WTC11 (cell line): Measurements from ENCODE around the gene GXYLT2. TPM values are rescaled to one million over a fixed set of nuclear protein-coding genes. Genes with fewer than 3 reads are reported as not detected.
"Not testable (repeated sequence)": the region's sequence is repeated elsewhere in the genome, so short reads cannot be mapped to it uniquely, and the experiment has no call there.

Experiments used
- ATAC-seq: fragments of 200-7000 bp; cut with Tn5 transposase; 2 replicates; pipeline ENCODE4 v1.10.0; 2021; ENCODE audit warnings: mild to moderate bottlenecking, moderate library complexity
- CTCF ChIA-PET: fragments of 300-600 bp; sonication (Branson Sonifier 250); formaldehyde crosslinking; loops from one replicate; lab custom pipeline; 2021; ENCODE audit warnings: antibody characterized with exemption; lab: Charles Lee
- POLR2A ChIA-PET: fragments of 350-600 bp; sonication (Branson Sonifier 250); formaldehyde crosslinking; loops from one replicate; lab custom pipeline; 2021; ENCODE audit warnings: antibody characterized with exemption; lab: Charles Lee
- DNase-seq: peaks from one replicate; pipeline ENCODE4 v3.0.0; 2021; ENCODE audit warnings: low spot score
- H3K27ac Mint-ChIP-seq: 2 replicates; pipeline ENCODE4 v1.8.0; 2021; ENCODE audit warnings: mixed read lengths
- H3K27me3 Mint-ChIP-seq: 2 replicates; pipeline ENCODE4 v1.8.0; 2021; ENCODE audit warnings: low read depth, mild to moderate bottlenecking, moderate library complexity, mixed read lengths
- H3K36me3 Mint-ChIP-seq: 2 replicates; pipeline ENCODE4 v1.8.0; 2021; ENCODE audit warnings: mixed read lengths
- H3K4me1 Mint-ChIP-seq: 2 replicates; pipeline ENCODE4 v1.8.0; 2022; ENCODE audit warnings: mixed read lengths
- H3K4me3 Mint-ChIP-seq: 2 replicates; pipeline ENCODE4 v1.8.0; 2021; ENCODE audit warnings: mild to moderate bottlenecking, moderate library complexity, mixed read lengths
- H3K9me3 Mint-ChIP-seq: 2 replicates; pipeline ENCODE4 v1.8.0; 2021; ENCODE audit warnings: mixed read lengths
- CBFB ChIP-seq: sonication (generic); formaldehyde crosslinking; IDR thresholded peaks from 2 replicates; pipeline ENCODE4 v1.8.1; 2022; ENCODE audit warnings: mild to moderate bottlenecking, low read depth, missing genetic modification reagents
- CREB1 ChIP-seq: sonication (generic); formaldehyde crosslinking; IDR thresholded peaks from 2 replicates; pipeline ENCODE4 v1.8.0; 2023; ENCODE audit warnings: mild to moderate bottlenecking, missing genetic modification reagents
- FOXK1 ChIP-seq: sonication (generic); formaldehyde crosslinking; IDR thresholded peaks from 2 replicates; pipeline ENCODE4 v1.8.0; 2022; ENCODE audit warnings: mild to moderate bottlenecking, moderate library complexity, missing genetic modification reagents
- FOXP4 ChIP-seq: sonication (generic); formaldehyde crosslinking; IDR thresholded peaks from 2 replicates; pipeline ENCODE4 v1.8.0; 2022; ENCODE audit warnings: mild to moderate bottlenecking, missing genetic modification reagents
- GTF2I ChIP-seq: fragments of 250-450 bp; sonication (Bioruptor Pico); conservative IDR thresholded peaks from 2 replicates; pipeline ENCODE4 v1.4.0; 2021; ENCODE audit warnings: mild to moderate bottlenecking
- HMGXB4 ChIP-seq: sonication (generic); formaldehyde crosslinking; IDR thresholded peaks from 2 replicates; pipeline ENCODE4 v1.8.1; 2023; ENCODE audit warnings: mild to moderate bottlenecking, moderate library complexity, missing genetic modification reagents
- IRF2 ChIP-seq: sonication (generic); formaldehyde crosslinking; IDR thresholded peaks from 2 replicates; pipeline ENCODE4 v1.8.0; 2022; ENCODE audit warnings: low read depth, missing genetic modification reagents, borderline replicate concordance
- MLX ChIP-seq: sonication (generic); formaldehyde crosslinking; IDR thresholded peaks from 2 replicates; pipeline ENCODE4 v1.8.1; 2023; ENCODE audit warnings: mild to moderate bottlenecking, missing genetic modification reagents, moderate library complexity
- MXD4 ChIP-seq: fragments of 250-450 bp; sonication (Bioruptor Pico); IDR thresholded peaks from 2 replicates; pipeline ENCODE4 v1.8.0; 2021; ENCODE audit warnings: mild to moderate bottlenecking, moderate library complexity, borderline replicate concordance
- OVOL2 ChIP-seq: fragments of 250-450 bp; sonication (Bioruptor Pico); IDR thresholded peaks from 2 replicates; pipeline ENCODE4 v1.9.0; 2021; ENCODE audit warnings: mild to moderate bottlenecking, borderline replicate concordance
- PREB ChIP-seq: sonication (generic); formaldehyde crosslinking; IDR thresholded peaks from 2 replicates; pipeline ENCODE4 v1.8.1; 2022; ENCODE audit warnings: mild to moderate bottlenecking, missing genetic modification reagents, moderate library complexity, borderline replicate concordance
- RORB ChIP-seq: fragments of 250-450 bp; sonication (Bioruptor Pico); IDR thresholded peaks from 2 replicates; pipeline ENCODE4 v1.9.0; 2021; ENCODE audit warnings: mild to moderate bottlenecking
- TEAD1 ChIP-seq: sonication (generic); formaldehyde crosslinking; IDR thresholded peaks from 2 replicates; pipeline ENCODE4 v1.8.0; 2022; ENCODE audit warnings: mild to moderate bottlenecking, missing genetic modification reagents
- USF1 ChIP-seq: sonication (generic); formaldehyde crosslinking; IDR thresholded peaks from 2 replicates; pipeline ENCODE4 v1.8.0; 2022; ENCODE audit warnings: mild to moderate bottlenecking, missing genetic modification reagents
- ZNF121 ChIP-seq: sonication (generic); formaldehyde crosslinking; IDR thresholded peaks from 2 replicates; pipeline ENCODE4 v1.8.0; 2023; ENCODE audit warnings: missing genetic modification reagents
- ZNF232 ChIP-seq: sonication (generic); formaldehyde crosslinking; IDR thresholded peaks from 2 replicates; pipeline ENCODE4 v1.8.0; 2022; ENCODE audit warnings: mild to moderate bottlenecking, missing genetic modification reagents
- ZNF263 ChIP-seq: sonication (generic); formaldehyde crosslinking; IDR thresholded peaks from 2 replicates; pipeline ENCODE4 v1.8.1; 2022; ENCODE audit warnings: low read depth, mild to moderate bottlenecking, moderate library complexity, missing genetic modification reagents
- ZNF396 ChIP-seq: fragments of 250-450 bp; sonication (Bioruptor Pico); IDR thresholded peaks from 2 replicates; pipeline ENCODE4 v1.8.0; 2021; ENCODE audit warnings: mild to moderate bottlenecking, moderate library complexity, borderline replicate concordance
- ZSCAN18 ChIP-seq: fragments of 250-450 bp; sonication (Bioruptor Pico); IDR thresholded peaks from 2 replicates; pipeline ENCODE4 v2.1.2; 2022; ENCODE audit warnings: mild to moderate bottlenecking, moderate library complexity
- total RNA-seq: library from RNA; stranded (reverse); gene quantifications from 3 replicates; pipeline ENCODE4 v1.2.3, GENCODE V29; 2021
- TF ChIP-seq, protein P1 (sequence below): fragments of 250-450 bp; sonication (Bioruptor Pico); conservative IDR thresholded peaks from 2 replicates; pipeline ENCODE4 v1.9.0; 2021; ENCODE audit warnings: mild to moderate bottlenecking
- TF ChIP-seq, protein P2 (sequence below): sonication (generic); formaldehyde crosslinking; IDR thresholded peaks from 2 replicates; pipeline ENCODE4 v1.8.0; 2022; ENCODE audit warnings: mild to moderate bottlenecking, missing genetic modification reagents

GXYLT2 gene
- total RNA-seq, 1 experiment from 2014 or later: 6.5 TPM

DNA sequence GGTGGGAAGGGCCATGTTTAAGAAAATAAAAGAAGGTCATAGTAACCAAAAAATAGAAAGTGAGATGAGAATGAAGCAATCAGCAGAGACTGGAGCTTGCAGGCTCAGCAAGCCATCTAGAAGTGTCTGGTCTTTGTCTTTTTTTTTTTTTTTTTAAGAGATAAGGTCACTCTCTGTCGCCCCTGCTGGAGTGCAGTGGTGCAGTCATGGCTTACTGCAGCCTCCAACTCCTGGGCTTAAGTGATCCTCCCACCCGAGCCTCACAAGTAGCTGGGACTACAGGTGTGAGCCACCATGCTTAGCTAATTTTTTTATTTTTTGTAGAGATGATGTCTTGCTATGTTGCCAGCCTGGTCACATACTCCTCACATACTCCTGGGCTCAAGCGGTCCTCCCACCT lies 36.2 kb downstream of the GXYLT2 start (continued):
- TF ChIP-seq MLX (CRISPR knock-in tag): no peak
- TF ChIP-seq CBFB (CRISPR knock-in tag): no peak
- TF ChIP-seq FOXP4 (CRISPR knock-in tag): no peak
- TF ChIP-seq PREB (CRISPR knock-in tag): no peak
- TF ChIP-seq ZNF121 (CRISPR knock-in tag): no peak

DNA sequence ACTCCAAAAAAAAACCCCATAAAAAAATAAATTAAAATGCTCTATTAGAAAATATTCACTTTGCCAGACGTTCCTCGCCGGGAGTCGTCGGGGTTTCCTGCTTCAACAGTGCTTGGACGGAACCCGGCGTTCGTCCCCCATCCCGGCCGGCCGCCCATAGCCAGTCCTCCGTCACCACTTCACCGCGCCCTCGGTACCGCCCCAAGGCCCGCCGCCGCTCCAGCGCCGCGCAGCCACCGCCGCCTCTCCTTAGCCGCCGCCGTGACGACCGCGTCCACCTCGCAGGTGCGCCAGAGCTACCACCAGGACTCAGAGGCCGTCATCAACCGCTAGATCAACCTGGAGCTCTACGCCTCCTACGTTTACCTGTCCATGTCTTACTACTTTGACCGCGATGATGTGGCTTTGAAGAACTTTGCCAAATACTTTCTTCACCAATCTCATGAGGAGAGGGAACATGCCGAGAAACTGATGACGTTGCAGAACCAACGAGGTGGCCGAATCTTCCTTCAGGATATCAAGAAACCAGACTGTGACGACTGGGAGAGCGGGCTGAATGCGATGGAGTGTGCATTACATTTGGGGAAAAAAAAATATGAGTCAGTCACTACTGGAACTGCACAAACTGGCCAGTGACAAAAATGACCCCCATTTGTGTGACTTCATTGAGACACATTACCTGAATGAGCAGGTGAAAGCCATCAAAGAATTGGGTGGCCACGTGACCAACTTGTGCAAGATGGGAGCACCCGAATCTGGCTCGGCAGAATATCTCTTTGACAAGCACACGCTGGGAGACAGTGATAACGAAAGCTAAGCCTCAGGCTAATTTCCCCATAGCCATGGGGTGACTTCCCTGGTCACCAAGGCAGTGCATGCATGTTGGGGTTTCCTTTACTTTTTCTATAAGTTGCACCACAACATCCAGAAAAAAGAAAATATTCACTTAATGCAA lies 41.2 kb downstream of the GXYLT2 start:
- H3K36me3 Mint-ChIP-seq, H3K4me3 Mint-ChIP-seq, ATAC-seq, H3K27me3 Mint-ChIP-seq, POLR2A ChIA-PET, H3K9me3 Mint-ChIP-seq, DNase-seq, H3K27ac Mint-ChIP-seq: not testable (repeated sequence)
- H3K4me1 Mint-ChIP-seq: peaks cover 19% of the 10 kb centered on the region
- CTCF ChIA-PET: interaction anchor here (1.7 kb wide), 1 partner anchor 36 kb away, joined by 4 read pairs; no protein-coding TSS in a partner anchor

GRCh38 chr3:72930754-72931153 lies 42.9 kb downstream of the GXYLT2 start:
- H3K27ac Mint-ChIP-seq: no peak overlapping the region
- ChIA-PET POLR2A (no interaction called here), CTCF (interaction anchor here (1.7 kb wide), 1 partner anchor 38 kb away, joined by 4 read pairs; no protein-coding TSS in a partner anchor)
- peaks cover 13% of the 10 kb centered on the region for H3K4me1 Mint-ChIP-seq
- DNase-seq (no peak), ATAC-seq (no peak)
- H3K36me3 Mint-ChIP-seq: 0 out of 2 replicates have a peak, but pooled peaks cover 2% of the 10 kb centered on the region
- peaks cover 3% of the 10 kb centered on the region; the same call in 1 of the 2 replicates for H3K9me3 Mint-ChIP-seq
- H3K27me3 Mint-ChIP-seq: no peaks in the 10 kb centered on the region
- no peak overlapping the region for H3K4me3 Mint-ChIP-seq
- no peak for TF ChIP-seq IRF2 (CRISPR knock-in tag)
- TF ChIP-seq TEAD1: no peak
- TF ChIP-seq HMGXB4 (CRISPR knock-in tag): no peak
- TF ChIP-seq, protein P1, sequence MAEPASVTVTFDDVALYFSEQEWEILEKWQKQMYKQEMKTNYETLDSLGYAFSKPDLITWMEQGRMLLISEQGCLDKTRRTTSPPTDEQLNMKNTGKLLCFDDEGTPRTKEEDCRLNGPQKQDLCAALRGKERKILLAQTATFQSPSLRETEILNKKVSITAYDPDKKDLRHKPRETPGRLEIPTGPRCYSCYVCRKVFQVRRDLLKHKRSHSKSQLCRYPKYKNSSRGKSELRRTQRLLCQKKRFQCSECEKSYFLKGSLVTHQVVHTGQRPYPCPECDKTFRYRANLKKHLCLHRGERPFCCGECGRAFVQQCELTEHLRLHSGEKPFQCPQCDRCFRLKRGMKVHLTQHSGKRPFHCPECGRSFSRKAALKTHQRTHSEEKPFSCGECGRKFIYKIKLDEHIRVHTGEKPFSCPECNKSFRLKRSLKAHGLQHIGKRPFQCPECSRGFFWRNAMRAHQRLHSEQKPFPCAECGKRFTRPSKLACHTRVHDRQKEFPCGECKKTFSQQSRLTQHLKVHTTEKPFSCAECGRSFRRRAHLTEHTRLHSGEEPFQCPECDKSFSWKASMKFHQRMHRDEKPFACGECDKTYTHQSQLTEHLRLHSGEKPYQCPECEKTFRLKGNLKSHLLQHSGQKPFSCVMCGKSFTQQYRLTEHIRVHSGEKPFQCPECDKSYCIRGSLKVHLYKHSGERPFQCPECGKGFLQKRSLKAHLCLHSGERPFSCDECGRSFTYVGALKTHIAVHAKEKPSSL (CRISPR knock-in tag): no peak
- no peak for TF ChIP-seq ZNF263 (CRISPR knock-in tag)
- TF ChIP-seq RORB (CRISPR knock-in tag): no peak
- no peak for TF ChIP-seq ZSCAN18 (CRISPR knock-in tag)
- TF ChIP-seq ZNF396: no peak
- TF ChIP-seq, protein P2, sequence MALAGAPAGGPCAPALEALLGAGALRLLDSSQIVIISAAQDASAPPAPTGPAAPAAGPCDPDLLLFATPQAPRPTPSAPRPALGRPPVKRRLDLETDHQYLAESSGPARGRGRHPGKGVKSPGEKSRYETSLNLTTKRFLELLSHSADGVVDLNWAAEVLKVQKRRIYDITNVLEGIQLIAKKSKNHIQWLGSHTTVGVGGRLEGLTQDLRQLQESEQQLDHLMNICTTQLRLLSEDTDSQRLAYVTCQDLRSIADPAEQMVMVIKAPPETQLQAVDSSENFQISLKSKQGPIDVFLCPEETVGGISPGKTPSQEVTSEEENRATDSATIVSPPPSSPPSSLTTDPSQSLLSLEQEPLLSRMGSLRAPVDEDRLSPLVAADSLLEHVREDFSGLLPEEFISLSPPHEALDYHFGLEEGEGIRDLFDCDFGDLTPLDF (CRISPR knock-in tag): no peak
- TF ChIP-seq OVOL2 (CRISPR knock-in tag): no peak
- no peak for TF ChIP-seq FOXK1 (CRISPR knock-in tag)
- TF ChIP-seq GTF2I: no peak
- TF ChIP-seq ZNF232 (CRISPR knock-in tag): no peak
- TF ChIP-seq CREB1: no peak
- TF ChIP-seq MXD4: no peak
- no peak for TF ChIP-seq USF1 (CRISPR knock-in tag)
